HL-60 (cell line): ENCODE measurements around the gene RTTN.
"Not testable (repeated sequence)": the region's sequence is repeated elsewhere in the genome, so short reads cannot be mapped to it uniquely, and the experiment has no call there.

Experiments
- CTCF ChIP-seq: IDR thresholded peaks from one replicate; pipeline ENCODE4 v1.5.1; 2011; ENCODE audit warnings: low read length, control low read depth, inconsistent platforms; ENCODE audit not compliant: insufficient read depth
- GABPA ChIP-seq: IDR thresholded peaks from 2 replicates; pipeline ENCODE4 v1.6.1; 2012; ENCODE audit warnings: low read depth
- POLR2AphosphoS5 ChIP-seq: IDR thresholded peaks from 2 replicates; pipeline ENCODE4 v1.6.1; 2012; ENCODE audit warnings: low read depth
- REST ChIP-seq: IDR thresholded peaks from 2 replicates; pipeline ENCODE4 v1.6.1; 2012; ENCODE audit warnings: low read depth; ENCODE audit not compliant: insufficient replicate concordance
- SPI1 ChIP-seq: IDR thresholded peaks from 2 replicates; pipeline ENCODE4 v1.6.1; 2012; ENCODE audit warnings: low read depth, mild to moderate bottlenecking, borderline replicate concordance

DNA sequence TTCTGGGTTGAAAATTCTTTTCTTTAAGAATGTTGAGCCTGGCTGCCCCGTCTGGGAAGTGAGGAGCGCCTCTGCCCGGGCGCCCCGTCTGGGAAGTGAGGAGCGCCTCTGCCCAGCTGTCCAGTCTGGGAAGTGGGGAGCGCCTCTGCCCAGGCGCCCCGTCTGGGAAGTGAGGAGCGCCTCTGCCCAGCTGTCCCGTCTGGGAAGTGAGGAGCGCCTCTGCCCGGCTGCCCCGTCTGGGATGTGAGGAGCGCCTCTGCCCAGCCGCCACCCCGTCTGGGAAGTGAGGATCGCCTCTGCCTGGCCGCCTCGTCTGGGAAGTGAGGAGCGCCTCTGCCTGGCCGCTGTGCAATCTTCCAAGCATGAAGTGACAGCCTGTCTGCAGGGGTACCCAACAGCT is 102.6 kb downstream of the RTTN start:
- not testable (repeated sequence) for TF ChIP-seq CTCF, REST, POLR2AphosphoS5, SPI1, GABPA
